Right lung (tissue), 5 donors: Measurements from ENCODE around the gene LIPH. TPM values are rescaled to one million over a fixed set of nuclear protein-coding genes. Genes with fewer than 3 reads are reported as not detected.

Experiments
- DNase-seq, 2 donors: peaks; one replicate each; pipeline ENCODE4 v3.0.0-alpha.2; 2013
- polyA plus RNA-seq, 5 donors: library from polyadenylated mRNA; unstranded; fragments of 120-200 nt; gene quantifications; one replicate each; pipeline versions ENCODE4 v1.2.1 to v1.2.3, GENCODE V29; 2013; ENCODE audit warnings: inconsistent platforms in 1 of 5, low replicate concordance in 1 of 5; ENCODE audit not compliant: insufficient read length in 5 of 5, insufficient read depth in 1 of 5

The LIPH gene
- polyA plus RNA-seq, 5 donors: 2.1 to 4.5 (median 2.9) TPM

DNA sequence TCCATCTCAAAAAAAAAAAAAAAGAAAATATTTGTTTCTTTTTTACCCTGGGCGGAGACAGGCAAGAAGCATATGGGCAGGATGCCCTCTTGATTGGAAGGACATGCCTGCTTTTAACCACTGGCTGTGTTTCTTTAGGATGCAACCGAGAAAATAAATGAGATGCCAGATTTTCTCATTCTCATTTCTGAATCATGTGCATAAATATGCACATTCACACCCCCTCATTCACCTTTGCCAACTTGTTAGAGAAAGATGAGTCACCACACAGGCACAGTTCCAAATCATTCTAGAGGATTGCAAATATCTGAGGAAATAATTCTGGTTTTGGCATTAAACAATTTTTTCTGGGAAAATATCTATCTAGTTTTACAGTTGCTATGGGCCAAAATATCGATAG is 3.3 kb downstream of the LIPH start:
- DNase-seq: no peak

DNA sequence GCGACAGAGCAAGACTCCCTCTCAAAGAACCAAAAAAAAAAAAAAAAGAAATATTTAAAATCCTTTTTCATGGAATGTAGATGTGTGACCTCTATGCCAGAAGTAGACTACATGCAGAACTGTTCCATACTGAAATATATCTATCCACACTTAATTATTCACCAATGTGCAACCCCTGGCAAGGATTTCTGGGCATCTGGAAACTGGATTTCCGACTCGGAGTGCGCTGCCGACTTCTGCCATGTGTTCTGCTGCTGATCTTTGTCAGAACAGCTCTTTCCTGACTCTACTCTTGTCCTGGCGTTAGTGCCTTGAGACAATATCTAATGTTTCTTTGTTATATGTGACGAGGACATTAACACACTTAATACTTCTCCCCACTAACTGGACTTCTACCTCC is 11.7 kb downstream of the LIPH start:
- no peak for DNase-seq

DNA sequence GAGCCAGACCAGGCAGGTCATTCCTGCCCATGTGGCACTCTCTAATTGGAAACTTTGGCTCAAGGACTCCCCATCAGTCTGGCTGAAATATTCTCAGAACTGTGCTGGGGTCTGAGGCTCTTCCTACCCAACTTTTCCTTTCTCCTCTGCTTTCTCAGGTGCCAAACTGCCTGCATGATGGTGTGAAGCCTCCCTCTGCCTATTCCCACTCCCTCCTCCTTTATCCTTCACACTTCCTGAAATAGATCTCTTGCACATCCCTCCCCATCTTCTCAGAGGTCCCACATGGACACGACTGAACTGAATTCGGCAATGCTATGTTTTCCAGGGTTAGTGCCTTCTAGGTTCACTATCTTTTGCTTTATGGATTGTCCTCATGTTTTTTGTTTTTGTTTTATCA is 12.5 kb downstream of the LIPH start:
- DNase-seq: no peak

DNA sequence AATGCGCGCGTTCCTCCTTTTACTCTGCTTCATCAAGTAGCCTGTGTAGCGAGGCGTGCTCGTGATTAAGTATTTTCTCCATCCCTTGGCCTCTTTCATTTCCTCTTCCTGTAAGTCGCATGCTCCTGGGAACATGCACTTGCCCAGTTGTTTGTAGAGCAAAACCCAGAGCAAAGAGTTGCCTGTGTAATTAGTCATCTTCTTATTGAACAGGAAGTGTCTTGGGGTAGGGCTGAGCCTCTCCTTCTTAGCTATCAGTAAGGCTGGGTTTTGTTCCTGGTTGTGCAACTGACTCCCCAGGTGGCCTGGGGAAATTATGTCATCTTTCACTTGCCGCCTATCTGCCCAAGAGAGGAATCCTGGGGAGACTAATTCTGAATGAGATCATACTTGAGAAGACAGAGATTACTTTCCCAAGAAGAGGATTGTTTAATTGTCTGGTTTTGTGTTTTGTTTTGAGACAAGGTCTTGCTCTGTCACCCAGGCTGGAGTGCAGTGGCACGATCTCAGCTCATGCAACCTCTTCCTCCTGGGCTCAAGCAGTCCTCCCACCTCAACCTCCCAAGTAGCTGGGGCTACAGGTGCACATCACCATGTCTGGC is 14.9 kb downstream of the LIPH start:
- no peak for DNase-seq

DNA sequence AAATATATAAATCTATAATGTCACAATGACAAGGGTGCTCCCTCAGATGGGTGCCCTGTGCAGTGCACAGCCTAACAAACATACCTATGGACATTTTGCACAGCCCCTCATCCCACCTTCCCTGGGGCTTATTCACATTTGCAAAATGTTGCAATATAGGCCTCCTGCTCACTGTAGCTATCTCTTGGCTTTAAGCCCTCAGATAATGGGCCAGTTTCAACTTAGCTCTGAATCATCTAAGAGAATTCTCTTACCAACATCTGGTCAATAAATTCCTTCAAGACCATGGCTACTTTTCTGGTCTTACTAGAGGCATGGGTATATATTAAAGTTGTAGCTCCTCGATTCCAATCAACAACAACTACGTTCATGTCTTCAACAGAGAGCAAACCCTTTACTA is 17.9 kb downstream of the LIPH start:
- DNase-seq: no peak

DNA sequence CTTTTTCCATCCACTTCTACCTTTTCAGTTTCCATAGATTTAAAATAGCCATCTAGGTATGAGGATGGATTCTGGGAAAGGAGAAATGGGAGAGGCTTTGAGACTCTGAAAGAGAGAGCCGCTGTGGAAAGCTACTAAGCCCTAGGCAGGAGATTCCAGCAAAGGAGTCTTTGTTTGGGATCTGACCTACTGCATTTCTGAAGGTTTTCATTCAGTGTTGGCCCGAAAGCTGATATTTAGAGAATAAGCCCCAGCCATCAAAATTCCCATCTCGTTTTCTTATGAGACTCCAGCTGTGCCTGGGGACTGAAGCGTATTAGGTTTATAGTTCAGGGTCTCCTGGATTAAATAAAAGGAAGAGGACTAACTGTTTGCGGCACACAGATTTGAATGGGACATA is 19.5 kb downstream of the LIPH start:
- no peak for DNase-seq

DNA sequence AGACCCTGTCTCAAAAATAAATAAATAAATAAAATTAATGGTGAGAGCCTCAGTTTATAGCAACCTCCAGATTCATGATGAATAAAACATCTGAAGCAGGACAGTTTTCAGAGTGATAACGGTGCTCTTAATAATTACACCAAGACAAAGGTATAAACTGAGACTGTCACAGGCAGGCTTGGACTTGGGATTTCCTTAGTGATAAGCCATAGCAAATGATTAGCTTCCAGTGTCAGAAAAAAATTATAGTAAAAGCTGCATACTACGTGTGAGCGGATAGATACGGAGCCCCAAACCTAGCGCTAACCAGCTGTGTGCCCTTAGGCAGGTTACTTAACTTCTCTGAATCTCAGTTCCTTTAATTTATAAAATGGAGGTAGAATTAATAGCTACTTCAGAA is 21.5 kb downstream of the LIPH start:
- no peak for DNase-seq

DNA sequence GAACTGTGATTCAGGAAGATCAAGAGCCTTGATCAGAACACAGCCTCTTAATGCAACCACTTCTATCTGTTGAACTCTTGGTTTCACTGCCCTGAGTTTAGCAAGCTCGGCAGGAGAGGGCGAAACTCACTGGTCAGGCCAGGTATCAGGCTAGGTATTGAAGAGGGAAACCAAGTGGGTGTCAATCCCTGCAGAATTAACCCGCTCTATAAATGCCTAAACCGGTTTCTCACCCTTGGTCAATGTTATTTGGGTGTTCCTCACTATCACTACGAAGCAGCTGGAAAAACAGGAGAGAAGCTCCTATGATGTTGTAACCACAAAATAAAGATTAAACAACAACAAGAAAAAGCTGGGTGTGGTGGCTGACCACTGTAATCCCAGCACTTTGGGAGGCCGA is 23.9 kb downstream of the LIPH start:
- no peak for DNase-seq

DNA sequence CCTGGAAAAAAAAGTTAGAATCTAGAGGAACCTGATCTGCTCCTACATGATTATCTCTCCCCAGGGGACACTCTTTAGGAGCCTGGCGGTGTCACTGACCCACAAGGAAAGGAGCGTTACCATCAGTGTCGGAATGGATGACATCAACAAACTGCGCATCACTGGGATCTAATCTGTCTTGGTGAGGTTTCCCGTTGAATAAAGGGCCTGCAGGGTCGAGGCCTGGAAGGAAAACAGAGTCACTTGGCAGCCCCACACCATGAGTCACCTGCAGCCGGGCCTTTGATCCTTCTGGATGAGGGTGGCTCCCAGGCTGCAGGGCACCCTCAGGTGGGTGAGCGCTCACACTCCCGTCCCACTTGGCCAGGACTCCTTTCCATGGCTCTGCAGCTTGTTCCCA is 25.0 kb downstream of the LIPH start:
- DNase-seq: no peak

DNA sequence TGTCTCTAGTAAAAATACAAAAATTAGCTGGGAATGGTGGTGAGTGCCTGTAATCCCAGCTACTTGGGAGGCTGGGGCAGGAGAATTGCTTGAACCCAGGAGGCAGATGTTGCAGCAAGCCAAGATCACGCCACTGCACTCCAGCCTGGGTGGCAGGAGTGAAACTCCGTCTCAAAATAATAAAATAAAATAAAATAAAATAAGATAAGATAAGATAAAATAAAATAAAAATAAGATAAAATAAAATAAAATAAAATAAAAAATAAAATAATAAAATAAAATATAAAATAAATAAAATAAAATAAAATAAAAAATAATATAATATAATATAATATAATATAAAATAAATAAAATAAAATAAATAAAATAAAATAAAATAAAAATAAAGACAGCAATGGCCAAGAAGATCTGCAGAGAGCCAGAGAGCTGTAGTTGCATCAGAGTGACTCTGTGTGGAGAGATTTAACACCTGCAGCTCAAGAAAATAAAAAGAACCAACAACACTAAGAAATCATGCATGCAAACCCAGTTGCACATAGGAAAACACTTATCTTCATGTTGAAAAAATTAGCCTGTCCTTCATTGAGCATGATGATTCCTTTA is 25.9 kb downstream of the LIPH start:
- DNase-seq: no peak

DNA sequence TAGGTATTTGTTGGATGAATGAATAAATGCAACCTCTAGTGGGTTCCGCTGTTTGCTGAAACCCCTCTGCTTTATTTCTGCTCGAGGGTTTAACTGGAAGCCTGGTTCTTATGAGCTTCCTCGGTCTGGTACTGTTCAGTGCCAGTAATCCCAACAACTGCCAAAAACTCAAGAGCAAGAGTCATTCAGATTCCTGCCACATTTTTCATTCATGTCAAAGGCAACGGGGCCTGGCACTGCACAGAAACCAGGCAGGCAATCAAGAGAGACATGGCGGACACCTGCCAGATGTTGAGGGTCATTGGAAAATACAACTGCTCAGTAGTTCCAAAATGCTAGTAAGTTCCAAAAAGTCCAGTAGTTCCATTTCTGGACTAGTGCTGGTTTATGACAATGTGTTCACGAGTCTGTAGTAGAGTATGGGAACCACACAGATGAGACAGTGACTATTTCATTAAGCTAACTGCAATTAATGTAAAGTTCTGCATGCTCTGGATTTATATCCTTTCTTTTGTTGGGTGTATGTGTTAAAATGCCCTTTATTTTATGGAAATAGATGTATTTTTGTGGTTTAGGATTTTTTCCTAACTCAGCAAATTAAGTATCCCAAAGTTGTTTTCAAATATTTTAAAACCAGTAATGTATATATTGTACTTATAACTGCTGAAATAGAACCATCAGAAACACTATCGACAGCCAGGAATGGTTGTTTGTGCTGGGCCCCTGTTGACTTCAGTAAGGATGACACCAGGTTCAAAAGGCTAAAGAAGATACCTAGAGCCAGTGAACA is 30.8 kb downstream of the LIPH start:
- no peak for DNase-seq

DNA sequence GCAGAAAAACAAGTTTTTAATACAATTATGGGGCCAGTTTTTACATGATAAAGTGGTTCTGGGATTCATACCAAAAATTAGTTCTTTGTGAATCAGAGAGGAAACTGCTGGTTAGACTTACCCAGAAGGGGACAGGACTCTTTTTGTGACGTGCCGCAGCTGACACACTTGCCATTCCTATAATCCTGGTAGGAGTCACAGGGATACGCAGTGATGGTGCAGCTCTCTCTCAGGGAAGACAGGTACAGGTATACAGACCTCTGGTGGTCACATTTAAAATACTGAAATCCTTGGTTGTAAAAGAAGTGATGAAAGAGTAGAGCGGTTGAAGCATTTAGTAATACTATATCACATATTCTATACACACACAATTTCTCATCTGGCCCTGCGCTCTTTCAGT is 33.4 kb downstream of the LIPH start:
- no peak for DNase-seq

DNA sequence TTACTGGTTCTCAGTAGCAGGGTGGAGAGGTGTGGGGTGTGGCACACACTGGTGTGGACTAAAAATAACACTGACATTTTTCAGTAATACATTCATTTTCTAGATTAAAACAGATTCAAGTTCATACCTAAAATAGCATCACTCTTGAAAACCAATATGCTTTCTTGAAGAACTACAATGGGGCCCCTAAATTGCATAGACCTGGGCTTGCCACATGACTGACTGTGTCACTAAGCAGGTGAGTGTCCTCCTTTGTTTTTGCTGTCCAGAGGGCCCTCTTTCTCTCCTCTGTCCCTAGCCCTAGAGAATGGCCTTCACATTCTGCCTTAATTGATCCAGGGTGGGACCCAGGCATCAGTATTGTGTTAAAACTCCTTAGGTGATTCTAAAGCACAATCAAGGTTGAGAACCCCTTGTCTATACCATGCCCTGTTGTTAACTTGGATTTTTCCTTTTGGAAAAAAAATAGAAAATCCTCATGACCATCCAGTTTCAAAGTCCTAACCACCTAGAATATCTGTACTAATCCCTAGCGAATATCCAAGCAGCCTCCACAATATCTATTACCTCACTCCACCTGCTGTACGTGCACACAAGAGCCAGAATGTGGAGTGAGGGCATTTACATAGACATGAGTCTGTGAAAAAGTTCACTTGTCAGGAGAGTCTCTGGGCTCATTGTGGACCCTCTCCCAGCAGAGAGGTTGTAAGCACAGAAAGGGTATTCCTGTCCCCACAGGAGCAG is 34.8 kb downstream of the LIPH start:
- DNase-seq: no peak

DNA sequence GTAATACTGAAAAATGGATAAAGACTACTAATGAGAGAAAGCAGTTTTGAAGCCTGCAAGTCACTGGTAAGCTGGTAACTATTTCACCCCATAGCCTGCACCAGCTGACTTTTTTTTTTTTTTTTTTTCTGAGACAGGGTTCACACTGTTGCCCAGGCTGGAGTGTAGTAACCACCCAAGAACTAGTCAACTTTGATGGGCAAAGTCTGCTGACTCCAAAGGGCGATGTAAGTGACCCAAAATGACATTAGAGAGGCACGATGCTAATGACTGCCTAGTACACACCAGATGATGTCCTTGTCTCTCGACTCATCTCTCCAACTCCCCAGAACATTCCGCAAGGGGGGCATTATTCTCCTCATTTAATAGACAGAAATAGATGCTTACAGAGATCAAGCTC is 40.7 kb downstream of the LIPH start:
- DNase-seq: no peak

DNA sequence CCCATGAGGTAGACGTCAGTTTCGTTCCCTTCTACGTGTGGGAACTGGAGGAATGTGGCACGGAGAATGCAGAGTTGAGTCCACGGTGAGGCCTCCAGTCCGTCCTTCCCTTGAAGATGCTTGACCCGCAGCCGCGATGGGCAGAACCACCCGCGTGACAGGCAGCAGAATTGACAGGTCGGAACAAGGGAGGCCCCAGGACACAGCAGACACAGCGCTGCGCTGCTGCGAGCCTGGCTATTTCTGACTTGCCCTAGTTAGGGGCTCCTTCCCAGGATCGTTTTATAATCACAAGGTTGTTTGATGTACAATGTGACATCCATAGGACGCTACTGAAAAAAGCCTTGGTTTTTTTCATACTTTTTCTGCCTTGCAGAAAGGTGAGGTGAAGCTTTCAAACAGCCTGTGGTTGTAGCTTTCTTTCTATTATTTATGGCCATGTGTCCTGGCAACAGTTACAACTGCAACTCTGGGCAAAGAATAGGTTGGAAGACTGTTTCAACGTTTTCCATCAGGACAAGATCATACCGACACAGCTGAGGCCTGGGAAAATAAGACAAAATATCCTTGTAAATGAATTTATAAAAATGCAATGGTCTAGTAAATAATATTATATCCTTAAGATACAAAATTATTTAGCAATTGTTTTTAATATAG is 43.9 kb downstream of the LIPH start:
- DNase-seq: no peak

DNA sequence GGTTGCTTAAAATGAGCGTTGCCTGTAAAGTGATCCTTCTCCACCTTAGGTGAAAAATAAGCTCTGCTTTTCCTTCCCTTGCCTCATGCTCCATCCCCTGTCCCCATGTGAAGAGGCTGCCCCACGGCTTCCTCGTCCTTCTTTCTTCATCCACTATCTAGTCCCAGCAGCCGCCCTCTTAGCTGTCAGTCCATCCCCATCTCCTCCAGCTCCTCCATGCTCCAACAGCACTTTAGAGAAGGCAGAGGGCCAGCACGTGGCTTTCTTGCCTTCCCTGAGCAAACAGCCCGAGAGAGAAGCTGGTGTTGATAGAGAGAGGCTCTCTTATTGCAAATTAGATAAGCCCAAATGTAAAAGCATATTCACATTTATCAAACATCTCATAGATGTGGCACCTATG is 44.5 kb downstream of the LIPH start:
- DNase-seq: no peak

DNA sequence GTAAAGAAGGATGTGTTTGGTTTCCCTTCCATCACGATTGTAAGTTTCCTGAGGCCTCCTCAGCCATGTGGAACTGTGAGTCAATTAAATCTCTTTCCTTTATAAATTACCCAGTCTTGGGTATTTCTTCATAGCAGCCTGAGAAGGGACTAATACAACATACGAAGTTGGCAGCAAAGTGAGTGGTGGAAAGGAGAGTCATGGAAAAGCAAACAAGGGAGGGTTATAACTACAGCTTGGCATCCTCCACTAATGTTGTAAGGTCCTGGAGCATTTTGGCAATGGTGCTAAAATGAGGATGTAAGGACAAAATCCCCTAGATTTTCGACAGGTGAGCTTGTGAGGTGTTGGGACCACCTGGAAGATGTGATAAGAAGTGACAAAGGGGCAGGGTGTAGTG is 47.8 kb downstream of the LIPH start:
- no peak for DNase-seq

DNA sequence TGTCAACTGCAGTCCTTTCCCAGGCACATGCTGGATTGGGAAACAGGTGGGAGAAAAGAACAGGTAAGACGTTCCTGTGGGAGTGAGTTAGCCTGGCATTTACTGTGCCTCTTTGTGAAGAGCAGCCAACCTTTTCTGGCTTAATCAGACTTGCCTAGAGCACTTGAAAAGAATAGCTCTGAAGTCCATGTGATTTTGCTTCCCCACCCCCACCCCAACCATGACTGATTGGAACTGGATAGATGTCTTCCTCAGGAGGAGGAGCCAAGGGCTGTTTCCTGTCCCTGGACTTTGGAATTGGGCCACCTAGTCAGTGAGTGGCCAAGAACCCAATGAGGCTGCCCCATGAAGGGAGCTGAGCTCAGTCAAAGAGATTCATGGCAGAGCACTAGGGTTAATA is 48.9 kb downstream of the LIPH start:
- no peak for DNase-seq

DNA sequence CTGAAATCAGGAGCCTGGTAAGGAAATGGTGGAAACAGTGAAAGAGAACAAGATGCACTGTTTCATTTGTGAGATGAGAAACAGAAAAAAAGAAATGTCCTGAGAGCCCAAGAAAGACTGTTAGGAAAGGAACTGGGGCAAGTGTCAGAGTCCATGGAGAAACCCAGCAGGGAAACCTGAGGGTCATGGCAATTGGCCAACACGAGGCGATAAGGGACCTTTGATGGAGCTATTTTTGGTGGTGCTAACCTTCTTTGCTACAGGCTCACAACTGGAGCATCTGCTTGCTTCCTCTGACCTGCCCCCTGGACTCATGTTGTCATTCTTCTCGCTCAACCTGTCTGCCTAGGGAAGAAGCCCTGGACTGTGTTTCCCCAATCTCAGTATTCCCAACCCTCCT is 49.4 kb downstream of the LIPH start:
- no peak for DNase-seq

DNA sequence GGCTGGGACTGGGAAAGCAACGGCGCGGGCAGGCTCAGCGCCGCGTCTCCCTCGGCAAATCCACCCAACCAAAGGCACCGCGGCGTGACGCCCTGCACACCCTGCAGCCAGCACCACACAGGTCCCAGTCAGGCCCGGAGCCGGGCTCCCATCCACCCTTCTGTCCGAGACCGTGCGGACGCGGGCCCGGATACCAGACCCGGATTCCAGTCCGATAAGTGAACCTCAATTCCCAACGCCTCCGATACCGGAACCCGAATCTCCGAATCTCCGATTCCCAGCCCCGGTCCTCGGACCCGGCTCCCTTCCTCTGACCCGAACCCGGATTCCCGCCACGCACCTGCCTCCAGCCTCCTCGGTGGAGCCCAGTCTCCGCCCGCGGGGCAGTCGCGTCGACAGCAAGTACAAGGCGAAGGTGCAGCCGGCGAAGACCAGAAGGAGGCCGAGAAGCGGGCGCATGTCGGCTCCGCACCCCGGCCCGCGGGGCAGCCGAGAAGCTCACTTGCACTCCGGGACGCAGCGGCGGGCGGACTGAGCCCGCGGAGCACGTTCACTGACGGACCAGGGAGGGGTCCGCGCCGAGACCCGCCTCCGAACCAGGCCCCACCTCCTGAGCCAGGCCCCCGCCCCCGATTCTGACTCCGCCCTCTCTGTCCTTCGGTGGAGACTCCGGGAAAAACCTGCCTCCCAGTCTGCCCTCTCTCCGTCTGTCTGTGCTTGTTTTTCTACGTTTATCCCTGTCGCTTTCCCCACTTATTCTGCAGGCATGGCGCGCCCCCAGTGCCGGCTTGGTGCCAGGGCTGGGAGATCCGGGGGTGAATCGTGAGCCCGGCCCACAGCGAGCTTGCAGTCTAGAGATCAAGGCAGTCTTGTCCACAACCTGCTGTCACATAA is 53.6 kb downstream of the LIPH start, which contains the start of gene TMEM41A:
Gene TMEM41A, minus strand, starts transcription at position 533 of the 894 bp plus-strand sequence. Its CDS starts 74 bp downstream, at position 459.
- DNase-seq: peak; percentile 85

DNA sequence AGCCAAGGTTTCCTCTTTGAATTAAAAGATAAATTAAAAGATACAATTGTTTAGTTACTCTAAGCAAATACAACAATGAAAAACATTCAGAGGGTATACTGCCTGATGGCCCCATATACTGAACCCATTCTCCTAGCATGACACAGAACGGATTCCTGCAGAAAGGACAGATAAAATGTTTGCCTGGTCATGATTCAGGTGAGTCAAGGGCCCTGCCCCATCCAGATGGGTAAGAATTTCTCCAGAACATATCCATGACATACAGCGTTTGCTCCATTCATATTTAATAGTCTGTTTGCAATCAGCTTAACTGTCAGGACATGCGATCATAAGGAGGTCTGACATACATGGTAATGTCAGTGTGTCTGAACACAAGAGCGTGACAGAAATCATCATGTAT is 62.1 kb downstream of the LIPH start:
- DNase-seq: no peak
